Measurements from ENCODE around the gene OCEL1.

DNA sequence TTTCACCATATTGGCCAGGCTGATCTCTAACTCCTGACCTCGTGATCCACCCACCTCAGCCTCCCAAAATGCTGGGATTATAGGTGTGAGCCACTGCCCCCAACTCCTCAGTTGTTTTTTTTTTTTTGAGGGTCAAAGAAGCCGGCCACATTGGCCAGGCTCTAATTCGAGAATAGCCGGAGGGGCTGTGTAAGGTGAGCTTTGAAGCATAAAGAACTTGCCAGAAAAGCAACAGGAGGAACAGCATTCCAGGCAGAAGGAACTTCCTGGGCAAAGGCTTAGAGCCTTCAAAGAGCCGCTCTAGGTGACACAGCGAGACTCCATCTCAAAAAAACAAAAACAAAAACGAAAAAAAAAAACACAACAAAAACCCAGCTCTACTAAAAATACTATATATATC is 40.0 kb downstream of the OCEL1 start:
- TF ChIP-seq ZNF274 (IDR thresholded peaks at IDR 0.05; ENCODE audit: low read depth, low read length) = no peak
- no peak for TF ChIP-seq YY1 (IDR thresholded peaks at IDR 0.05; ENCODE audit: insufficient read depth, insufficient read length)
- no peak for TF ChIP-seq SUZ12 (IDR thresholded peaks at IDR 0.05; ENCODE audit: extremely low read depth, insufficient read depth, insufficient read length)
